NCI-H128 (cell line): ENCODE data around the gene AMBN.

Source experiments
- DNase-seq: peaks from one replicate; lab custom pipeline; 2025; ENCODE audit not compliant: unreplicated experiment; lab: John Stamatoyannopoulos, UW

AMBN gene

GRCh38 chr4:70591955-70592582 is at the start of gene AMBN:
TSS of gene AMBN (plus strand) at chr4:70592256. CDS start at chr4:70592359, 103 bp downstream.
- DNase-seq: no peak

GRCh38 chr4:70544279-70544868 is 47.7 kb upstream of the AMBN start:
- no peak for DNase-seq

DNA sequence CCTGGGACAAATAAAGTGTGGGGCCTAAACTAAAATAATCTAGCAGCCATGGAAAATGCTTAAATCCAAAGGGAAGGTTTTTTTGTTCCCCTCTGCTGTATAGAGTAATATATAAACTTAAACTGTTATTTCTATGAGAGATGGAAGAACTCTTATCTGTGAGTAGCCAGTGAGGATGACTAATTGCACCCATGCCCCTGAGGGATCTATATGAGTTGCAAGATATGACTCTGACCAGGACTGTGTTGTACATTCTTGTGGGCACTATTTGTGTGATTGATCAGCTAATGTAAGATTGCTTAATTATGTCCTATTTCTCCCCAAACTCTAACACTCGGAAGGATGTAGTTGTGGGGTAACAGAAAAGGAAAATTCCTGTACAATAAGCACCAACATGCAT is 35.2 kb upstream of the AMBN start:
- no peak for DNase-seq

DNA sequence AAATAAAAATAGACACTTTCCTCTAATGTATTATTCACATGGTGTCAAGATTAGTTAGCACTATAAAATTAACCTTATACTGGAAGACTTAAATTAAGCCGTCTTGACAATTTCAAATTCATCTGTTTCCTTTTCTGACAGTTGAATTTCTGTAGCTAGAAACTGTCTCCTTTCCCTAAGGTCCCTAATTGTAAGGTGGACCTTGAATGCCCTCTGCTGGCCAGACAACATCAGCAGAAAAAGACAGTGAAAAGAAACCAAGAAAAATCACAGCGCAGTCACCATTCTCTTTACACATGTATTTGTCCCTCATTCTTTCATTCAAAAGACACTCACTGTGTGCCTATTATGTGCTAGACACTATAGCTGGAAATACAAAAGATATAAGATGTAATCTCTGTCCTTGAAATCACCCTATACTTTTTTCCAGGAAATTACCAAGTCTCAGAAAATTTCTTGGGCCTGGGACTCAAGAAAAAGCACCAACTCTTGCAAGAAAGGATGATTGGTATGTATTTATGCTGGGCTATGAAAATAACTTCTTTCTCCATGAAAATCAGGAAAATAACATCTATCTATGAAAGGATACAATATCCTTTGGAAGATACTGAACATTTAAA is 32.7 kb upstream of the AMBN start:
- DNase-seq: no peak

DNA sequence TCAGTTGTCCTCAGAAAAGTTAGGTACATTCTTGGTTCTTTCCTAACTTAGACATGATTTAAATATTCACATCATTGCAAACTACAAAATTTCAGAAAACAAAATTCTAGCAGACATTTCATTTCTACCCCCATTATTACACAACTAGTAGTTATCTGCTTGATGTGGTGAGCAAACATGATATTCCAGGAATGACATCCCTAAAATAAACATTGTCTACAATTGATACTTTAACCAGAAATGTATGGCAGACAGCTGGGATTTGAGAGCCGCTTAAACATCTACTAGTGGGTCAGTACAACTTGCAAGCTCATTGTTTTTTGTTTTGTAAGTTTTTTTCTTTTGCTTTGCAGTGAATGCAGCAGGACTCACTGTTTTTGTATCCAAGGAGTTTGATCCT is 32.1 kb upstream of the AMBN start:
- no peak for DNase-seq

DNA sequence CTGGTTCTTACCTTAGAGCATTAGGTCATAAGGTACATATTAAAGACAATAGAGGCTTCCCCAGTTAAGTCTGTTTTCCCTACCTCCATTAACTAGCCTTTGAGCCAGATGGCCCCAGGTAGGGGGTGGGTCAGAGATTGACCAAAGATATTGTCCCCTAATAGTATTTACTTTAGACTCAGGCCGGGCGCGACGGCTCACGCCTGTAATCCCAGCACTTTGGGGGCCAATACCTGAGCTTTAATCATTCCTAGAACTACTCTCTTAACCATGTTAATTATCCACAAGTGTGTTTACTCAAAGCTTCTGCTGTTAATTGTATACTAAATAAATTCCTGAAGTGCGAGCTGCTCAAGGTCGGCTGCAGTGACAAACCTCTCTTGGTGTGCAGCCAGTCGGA is 28.0 kb upstream of the AMBN start:
- no peak for DNase-seq

DNA sequence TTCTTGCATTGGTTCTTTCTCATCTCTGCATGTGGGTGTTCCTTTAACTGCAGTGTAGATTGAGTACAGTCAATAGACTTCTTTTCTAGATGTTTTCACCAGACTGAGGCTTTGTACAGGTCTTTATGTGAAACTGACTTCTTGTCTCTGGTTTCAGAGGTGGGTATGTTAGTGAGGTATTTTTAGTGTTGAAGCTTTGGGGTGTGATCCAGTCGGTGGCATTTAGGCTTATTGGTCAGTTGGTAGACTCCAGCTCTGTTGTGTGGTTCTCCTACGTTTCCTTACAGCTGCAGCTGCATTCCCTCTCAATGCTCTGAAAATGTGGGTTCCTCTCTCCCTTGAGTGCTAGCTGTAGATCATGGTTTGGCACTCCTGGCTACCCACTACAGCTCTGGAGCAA is 21.3 kb upstream of the AMBN start:
- no peak for DNase-seq

DNA sequence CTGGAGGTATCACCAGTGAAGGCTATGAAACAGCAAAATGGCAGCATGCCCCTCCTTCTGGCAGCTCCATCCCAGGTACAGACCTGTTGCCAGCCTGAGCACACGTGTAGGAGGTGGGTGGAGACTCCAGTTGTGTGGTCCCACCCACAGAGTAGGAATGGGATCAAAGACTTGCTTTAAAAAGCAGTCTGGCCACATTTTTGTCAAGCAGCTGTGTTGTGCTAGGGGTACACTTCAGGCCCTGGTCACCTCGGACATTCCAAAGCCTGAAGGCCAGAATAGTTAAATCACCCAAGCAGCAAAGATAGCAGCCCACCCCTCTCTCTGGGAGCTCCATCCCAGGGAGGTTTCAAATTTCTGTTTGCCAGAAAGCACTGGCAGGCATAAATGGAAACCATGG is 20.3 kb upstream of the AMBN start:
- no peak for DNase-seq

DNA sequence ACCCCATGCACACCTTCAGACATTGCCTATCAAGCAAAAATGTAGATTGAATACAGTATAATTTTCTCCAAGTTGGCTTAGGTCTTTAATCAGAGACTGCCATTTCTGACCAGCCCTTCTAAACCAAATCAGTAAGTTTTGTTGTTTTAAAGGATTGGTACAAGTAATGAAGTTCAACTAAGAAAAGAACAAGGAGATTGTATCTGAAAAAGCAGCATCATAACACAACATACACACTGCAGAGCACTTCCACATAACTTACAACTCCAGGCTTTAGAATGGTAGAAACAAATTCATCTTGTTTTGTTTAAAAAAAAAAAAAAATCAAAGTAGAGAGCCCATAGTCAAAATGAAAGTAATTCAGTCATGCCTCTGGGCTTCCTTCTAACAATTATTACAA is 16.1 kb upstream of the AMBN start:
- DNase-seq: no peak

DNA sequence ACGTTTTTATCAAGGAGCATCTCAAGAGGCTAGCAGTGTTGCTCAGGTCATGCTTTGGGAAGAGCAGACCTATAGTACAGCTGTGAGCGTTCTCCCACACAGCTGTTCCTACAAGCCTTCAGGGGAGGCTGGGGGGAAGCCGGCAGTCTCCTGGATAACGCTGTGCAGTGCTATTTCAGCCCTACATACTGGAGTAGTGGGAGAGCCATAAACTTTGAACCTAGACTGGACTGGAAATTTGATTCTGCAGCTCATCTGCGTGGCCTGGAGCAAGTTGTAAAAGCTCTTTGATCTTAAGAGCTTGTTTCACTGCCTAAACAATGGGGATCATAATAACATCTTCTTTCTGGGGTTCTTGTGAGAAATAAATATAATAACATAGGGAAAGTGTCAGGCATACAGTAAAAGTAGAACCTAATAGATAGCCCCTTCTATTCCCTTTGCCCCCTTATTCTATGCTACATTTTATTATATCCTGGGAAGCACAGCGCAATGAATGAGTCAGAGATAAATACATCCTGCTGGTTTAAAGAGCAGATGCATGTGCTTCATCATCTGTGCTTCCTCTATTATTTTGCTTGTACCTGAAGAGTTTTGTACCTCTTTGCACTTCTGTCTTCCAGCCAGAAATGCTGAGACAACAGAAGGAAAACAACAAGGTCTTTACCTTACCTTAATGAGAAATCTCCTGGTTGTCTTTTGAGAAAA is 14.7 kb upstream of the AMBN start:
- DNase-seq: no peak

DNA sequence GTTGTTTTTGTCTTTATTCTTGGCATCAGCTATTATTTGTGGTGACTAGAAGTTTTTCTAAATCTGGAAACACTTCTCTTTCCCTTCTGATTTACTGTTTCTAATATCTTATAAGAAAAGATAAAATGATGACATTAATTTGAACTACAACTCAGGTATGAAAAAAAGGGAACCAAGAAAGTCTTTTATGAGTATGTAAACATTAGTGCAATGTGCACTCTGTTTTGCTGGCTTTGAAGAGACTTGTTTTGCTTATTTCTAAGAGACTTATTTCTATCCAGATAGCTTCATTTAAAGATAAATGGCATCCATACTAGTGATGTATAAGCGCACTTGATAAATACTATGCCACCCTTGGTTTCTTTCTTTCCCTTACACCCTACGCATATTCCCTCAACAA is 10.1 kb upstream of the AMBN start:
- DNase-seq: no peak

- DNase-seq: no peak
These were observed 7.9 kb upstream of the AMBN start for GRCh38 chr4:70583952-70584834.

DNA sequence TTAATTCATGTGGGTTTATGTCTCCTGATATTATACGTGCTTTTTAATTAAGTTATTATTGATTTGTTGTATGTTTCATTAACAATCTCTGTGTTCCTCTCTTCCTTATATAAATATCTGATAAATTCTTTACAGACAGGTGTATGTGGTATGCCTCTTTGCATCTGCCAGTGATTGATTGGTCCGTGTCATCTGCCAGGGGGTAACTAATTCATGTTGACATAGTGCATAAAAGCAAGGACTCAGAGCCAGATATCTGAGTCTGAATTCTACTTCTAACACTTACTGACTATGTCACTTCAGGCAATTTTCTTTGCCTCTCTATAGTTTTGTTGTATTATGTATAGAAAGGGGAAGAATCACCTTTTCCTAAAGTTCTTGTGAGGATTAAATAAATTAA is 5.2 kb upstream of the AMBN start:
- no peak for DNase-seq

GRCh38 chr4:70589785-70590184 is 2.3 kb upstream of the AMBN start:
- no peak for DNase-seq

- DNase-seq: no peak
These were observed 2.1 kb downstream of the AMBN start for GRCh38 chr4:70594196-70594595.

- DNase-seq: no peak
These were observed 8.2 kb downstream of the AMBN start for GRCh38 chr4:70600305-70600704.

DNA sequence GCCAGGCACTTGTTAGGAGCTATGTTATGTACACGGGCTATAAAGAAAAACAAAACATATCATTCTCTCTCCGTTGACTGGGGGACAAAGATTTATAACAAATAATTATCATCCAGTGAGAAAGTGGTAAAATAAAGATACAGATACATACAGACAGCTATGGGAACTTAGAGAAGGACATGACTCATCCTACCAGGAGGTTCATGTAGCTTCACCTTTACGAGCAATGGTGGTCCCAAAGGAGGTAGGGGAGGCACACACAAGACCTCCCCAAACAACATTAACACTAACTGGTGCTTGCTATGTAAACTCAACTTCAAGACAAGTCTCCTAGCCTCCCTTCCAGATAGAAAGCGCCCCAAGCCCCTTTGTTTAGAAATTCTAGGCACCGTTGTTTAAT is 8.9 kb downstream of the AMBN start:
- no peak for DNase-seq

GRCh38 chr4:70601422-70602039 is 9.5 kb downstream of the AMBN start:
- peak; percentile 18 for DNase-seq

DNA sequence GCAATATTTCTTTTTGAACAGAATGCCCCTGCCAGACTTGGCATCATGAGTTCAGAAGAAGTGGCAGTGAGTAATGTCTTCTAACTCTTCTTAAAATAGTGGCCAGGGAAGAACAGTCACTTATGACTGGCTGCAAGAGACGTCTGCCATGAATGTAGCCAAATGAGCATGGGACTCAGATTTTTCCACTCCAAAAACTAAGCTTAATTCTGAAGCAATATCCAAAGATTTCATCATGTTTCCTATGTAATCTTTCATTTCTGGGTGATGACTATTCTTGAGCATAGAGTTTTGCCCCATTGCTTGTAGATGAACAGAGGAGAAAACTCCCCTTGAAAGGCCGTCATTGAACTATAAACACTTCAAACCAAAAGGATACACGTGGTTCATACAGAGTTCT is 11.8 kb downstream of the AMBN start:
- no peak for DNase-seq

DNA sequence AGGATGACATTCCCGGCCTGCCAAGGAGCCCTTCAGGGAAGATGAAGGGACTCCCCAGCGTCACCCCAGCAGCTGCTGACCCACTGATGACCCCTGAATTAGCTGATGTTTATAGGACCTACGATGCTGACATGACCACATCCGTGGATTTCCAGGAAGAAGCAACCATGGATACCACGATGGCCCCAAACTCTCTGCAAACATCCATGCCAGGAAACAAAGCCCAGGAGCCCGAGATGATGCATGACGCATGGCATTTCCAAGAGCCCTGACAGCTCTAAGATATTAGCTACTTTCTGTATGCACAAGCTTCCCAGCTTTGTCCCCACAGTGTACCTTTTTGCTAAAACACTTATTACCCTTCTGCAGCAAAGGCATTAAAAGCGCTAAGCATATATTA is 14.4 kb downstream of the AMBN start:
- DNase-seq: no peak

DNA sequence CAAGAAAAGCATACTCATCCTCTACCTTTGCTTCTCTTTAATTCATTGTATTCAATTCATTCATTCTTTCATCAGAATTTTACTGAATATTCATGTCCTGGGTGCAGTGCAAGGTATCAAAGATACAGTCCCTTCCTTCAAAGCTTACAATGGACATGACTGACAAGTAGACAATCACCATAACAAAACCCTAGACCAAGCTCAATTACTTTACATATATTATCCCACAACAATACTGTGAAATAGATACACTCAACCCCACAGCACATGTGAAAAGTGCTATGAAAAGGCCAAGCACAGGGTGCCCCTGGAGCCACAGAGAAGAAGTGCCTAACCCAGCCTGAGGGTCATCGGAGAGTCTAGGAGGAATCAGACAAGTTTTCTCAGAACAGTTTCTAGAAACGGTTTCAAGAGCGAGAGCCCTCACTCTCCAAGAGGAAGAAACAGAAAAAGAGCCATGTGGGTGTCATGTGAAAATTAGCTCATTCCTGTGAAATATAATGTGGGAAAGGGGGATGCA is 15.3 kb downstream of the AMBN start:
- no peak for DNase-seq
